ENCODE data around the gene THRAP3. TPM values are rescaled to one million over a fixed set of nuclear protein-coding genes. Genes with fewer than 3 reads are reported as not detected.

Gene THRAP3
- total and polyA plus RNA-seq, 2 of the 8 experiments (the other 6 are each of a cell fraction or from before 2014, with no cell fraction given), result 40.2 to 183 TPM

- H2BK12ac ChIP-seq (ENCODE audit: low read depth, low read length), result no peak overlapping the region
- POLR2A ChIA-PET (ENCODE audit: partially characterized antibody), result interaction anchor here (0.6 to 4.2 kb wide), 4 partner anchors 12 to 148 kb away, joined by 3 to 21 read pairs (median 4); partner anchors contain the start of gene MAP7D1
- peaks cover 19 to 48% (median 35%) of the 10 kb centered on the region in 4 experiments for H3K36me3 ChIP-seq (ENCODE audit: control insufficient read depth in 2 of 4, insufficient read depth in 4 of 4, low read length in 3 of 4)
- 91% methylated on average over 23 of the region's 23 CpGs; no CpG with 5 or more reads in 1 of the 2 experiments for WGBS, 2 experiments (ENCODE audit: extremely low coverage in 1 of 2, insufficient coverage in 1 of 2, insufficient read length in 1 of 2, insufficient replicate concordance in 2 of 2, low coverage in 1 of 2, low lambda C conversion rate in 2 of 2, missing lambda C conversion rate in 1 of 2)
- no peak overlapping the region for H3K27ac ChIP-seq (ENCODE audit: low read depth, low read length)
- H2BK120ac ChIP-seq (replicated peaks; ENCODE audit: low read depth, low read length), result no peak overlapping the region
- H3K18ac ChIP-seq (ENCODE audit: extremely low read depth, low read length), result no peak overlapping the region
- no peak overlapping the region for H3K4me2 ChIP-seq (ENCODE audit: insufficient read depth in 1 of 2, low read depth in 2 of 2, low read length in 2 of 2)
- H3K4me1 ChIP-seq (replicated peaks in 1 of 4; ENCODE audit: control insufficient read depth in 3 of 4, insufficient read depth in 4 of 4, low read length in 3 of 4), result peaks cover 0 to 9% (median 6%) of the 10 kb centered on the region in 4 experiments; a peak in 6 of 7 replicates
- no peak overlapping the region for H2AFZ ChIP-seq (ENCODE audit: low read length)
- H3K4me3 ChIP-seq (ENCODE audit: extremely low read depth in 1 of 4, insufficient read depth in 2 of 4, low read depth in 3 of 4, low read length in 4 of 4), result no peak overlapping the region
- no peak overlapping the region for H2AK5ac ChIP-seq (ENCODE audit: low read depth, low read length)
- CTCF ChIA-PET (ENCODE audit: partially characterized antibody), result interaction anchor here (0.6 to 10.4 kb wide), 7 partner anchors 14 to 121 kb away, joined by 3 to 68 read pairs (median 4); no protein-coding TSS in a partner anchor
- no peak for DNase-seq (ENCODE audit: low read depth in 1 of 2, low spot score in 2 of 2)
- no peak overlapping the region for H3K14ac ChIP-seq (ENCODE audit: insufficient read length)
- no peak overlapping the region for H4K5ac ChIP-seq (ENCODE audit: insufficient read length, low read depth, low read length)
- H3K9ac ChIP-seq (replicated peaks in 1 of 4; ENCODE audit: extremely low read depth in 1 of 4, low read depth in 3 of 4, low read length in 3 of 4), result no peak overlapping the region
- no peak for FAIRE-seq
- no peak overlapping the region for H2BK5ac ChIP-seq (ENCODE audit: low read depth, low read length)
- no peaks in the 10 kb centered on the region for H3K9me3 ChIP-seq (ENCODE audit: insufficient read depth in 2 of 2, low read depth in 1 of 2, low read length in 1 of 2)
- H4K20me1 ChIP-seq (replicated peaks in 1 of 2; ENCODE audit: control insufficient read depth in 1 of 2, insufficient read depth in 2 of 2, low read length in 2 of 2), result peaks cover 0 to 10% of the 10 kb centered on the region in 2 experiments
- H2BK20ac ChIP-seq (ENCODE audit: low read length), result no peak overlapping the region
- no peak overlapping the region for H3K23ac ChIP-seq (ENCODE audit: insufficient read length)
- no peak overlapping the region for H4K91ac ChIP-seq (replicated peaks; ENCODE audit: insufficient read length, low read length)
- H3K79me2 ChIP-seq (ENCODE audit: control insufficient read depth in 1 of 2, insufficient read depth in 2 of 2, low read length in 2 of 2), result no peaks in the 10 kb centered on the region
- H4K8ac ChIP-seq (ENCODE audit: extremely low read depth, insufficient read depth, low read length), result no peak overlapping the region
- H3K56ac ChIP-seq (replicated peaks; ENCODE audit: insufficient read length, low read depth, low read length), result no peak overlapping the region
- H2BK15ac ChIP-seq (ENCODE audit: low read length), result no peak overlapping the region
- no peaks in the 10 kb centered on the region; the same call in 1 of the 2 replicates for H3K79me1 ChIP-seq (ENCODE audit: low read depth, low read length)
- H3K23me2 ChIP-seq (ENCODE audit: low read depth, low read length), result peaks cover 6% of the 10 kb centered on the region
- no peak overlapping the region for H3K4ac ChIP-seq (replicated peaks; ENCODE audit: insufficient read length, low read depth, low read length)
- no peaks in the 10 kb centered on the region for H3K27me3 ChIP-seq (replicated peaks in 1 of 4; ENCODE audit: control insufficient read depth in 3 of 4, extremely low read depth in 1 of 4, insufficient read depth in 3 of 4, low read length in 3 of 4)
Observed at GRCh38 chr1:36303650-36304360, 79.6 kb downstream of the THRAP3 start.

Measured in H1 (cell line).